ENCODE results near the gene RNU1-3. TPM values are rescaled to one million over a fixed set of nuclear protein-coding genes. Genes with fewer than 3 reads are reported as not detected.
A peak's percentile ranks its signal among the peaks of the same experiment; 100 is the strongest.
"Not testable (repeated sequence)": the region's sequence is repeated elsewhere in the genome, so short reads cannot be mapped to it uniquely, and the experiment has no call there.

RNU1-3 gene
- total RNA-seq, 3 donors from 2014 or later, result 2,195 to 6,222 (median 2,378) TPM

GRCh38 chr1:16665836-16666235 lies 912 bp downstream of the RNU1-3 start:
- H3K9me3 ChIP-seq; intact Hi-C loops (cut with DNase I, micrococcal nuclease); H3K36me3 ChIP-seq (ENCODE audit: low read depth); DNase-seq; ATAC-seq; H3K4me3 ChIP-seq; H3K4me1 ChIP-seq (ENCODE audit: low read depth): not testable (repeated sequence)

- H3K4me1 ChIP-seq (ENCODE audit: low read depth); intact Hi-C loops (cut with DNase I, micrococcal nuclease); H3K4me3 ChIP-seq; ATAC-seq; H3K36me3 ChIP-seq (ENCODE audit: low read depth); H3K9me3 ChIP-seq; DNase-seq: not testable (repeated sequence)
Measured at GRCh38 chr1:16658234-16658633, 8.5 kb downstream of the RNU1-3 start.

GRCh38 chr1:16656981-16657683 lies 9.6 kb downstream of the RNU1-3 start:
- DNase-seq (peak in 1 of 3 donors; percentile 21), ATAC-seq (peak; percentile 51)
- H3K4me1 ChIP-seq (ENCODE audit: low read depth); intact Hi-C loops (cut with DNase I, micrococcal nuclease); H3K9me3 ChIP-seq; H3K4me3 ChIP-seq; H3K36me3 ChIP-seq (ENCODE audit: low read depth): not testable (repeated sequence)

- H3K4me3 ChIP-seq; H3K9me3 ChIP-seq; intact Hi-C loops (cut with DNase I, micrococcal nuclease); H3K4me1 ChIP-seq (ENCODE audit: low read depth); H3K36me3 ChIP-seq (ENCODE audit: low read depth): not testable (repeated sequence)
- ATAC-seq, result peak; percentile 82
- DNase-seq, result peak in 1 of 3 donors; percentile 13
Measured at GRCh38 chr1:16656574-16656973, 10.2 kb downstream of the RNU1-3 start.

- DNase-seq, result peak in 1 of 3 donors; percentile 3
- H3K36me3 ChIP-seq (ENCODE audit: low read depth); H3K4me3 ChIP-seq; H3K4me1 ChIP-seq (ENCODE audit: low read depth); H3K9me3 ChIP-seq; ATAC-seq; intact Hi-C loops (cut with DNase I, micrococcal nuclease): not testable (repeated sequence)
Measured at GRCh38 chr1:16651560-16651959, 15.2 kb downstream of the RNU1-3 start.

DNA sequence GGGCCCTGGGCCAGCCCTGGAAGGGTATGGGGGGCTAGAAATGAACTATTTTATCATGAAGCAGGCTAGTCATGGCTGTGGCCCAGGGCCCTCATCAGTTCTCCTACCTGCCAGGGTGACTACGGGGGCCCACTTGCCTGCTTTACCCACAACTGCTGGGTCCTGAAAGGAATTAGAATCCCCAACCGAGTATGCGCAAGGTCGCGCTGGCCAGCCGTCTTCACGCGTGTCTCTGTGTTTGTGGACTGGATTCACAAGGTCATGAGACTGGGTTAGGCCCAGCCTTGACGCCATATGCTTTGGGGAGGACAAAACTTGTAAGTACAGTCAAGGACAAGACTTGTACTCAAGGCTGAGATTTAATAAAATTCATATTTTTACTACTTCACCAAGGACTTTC lies 16.8 kb downstream of the RNU1-3 start:
- H3K4me3 ChIP-seq; intact Hi-C loops (cut with DNase I, micrococcal nuclease); H3K4me1 ChIP-seq (ENCODE audit: low read depth); H3K9me3 ChIP-seq; ATAC-seq; H3K36me3 ChIP-seq (ENCODE audit: low read depth): not testable (repeated sequence)
- peak; percentile 2 to 55 (median 36) for DNase-seq

GRCh38 chr1:16649390-16649789 lies 17.4 kb downstream of the RNU1-3 start:
- H3K36me3 ChIP-seq (ENCODE audit: low read depth); ATAC-seq; H3K9me3 ChIP-seq; H3K4me1 ChIP-seq (ENCODE audit: low read depth); H3K4me3 ChIP-seq; intact Hi-C loops (cut with DNase I, micrococcal nuclease): not testable (repeated sequence)
- DNase-seq, result peak; percentile 15 to 45 (median 25)

DNA sequence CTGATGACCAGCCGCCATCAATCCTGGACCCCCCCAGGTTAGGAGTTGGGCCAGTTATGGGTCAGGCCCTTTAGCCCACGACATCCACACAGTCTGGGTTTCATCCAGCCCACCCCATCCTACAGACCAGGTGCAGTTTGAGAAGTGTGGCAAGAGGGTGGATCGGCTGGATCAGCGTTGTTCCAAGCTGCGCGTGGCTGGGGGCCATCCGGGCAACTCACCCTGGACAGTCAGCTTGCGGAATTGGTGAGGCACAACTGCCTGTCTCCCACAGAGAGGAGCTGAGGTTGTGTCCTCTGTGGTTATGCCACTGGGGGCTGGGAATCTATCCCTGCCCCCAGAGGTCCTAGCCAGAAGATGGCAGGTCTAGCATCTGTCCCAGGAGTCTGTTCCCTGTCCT lies 18.0 kb downstream of the RNU1-3 start:
- DNase-seq, result peak; percentile 4 to 47 (median 5)
- H3K9me3 ChIP-seq; H3K36me3 ChIP-seq (ENCODE audit: low read depth); H3K4me1 ChIP-seq (ENCODE audit: low read depth); H3K4me3 ChIP-seq; intact Hi-C loops (cut with DNase I, micrococcal nuclease); ATAC-seq: not testable (repeated sequence)

DNA sequence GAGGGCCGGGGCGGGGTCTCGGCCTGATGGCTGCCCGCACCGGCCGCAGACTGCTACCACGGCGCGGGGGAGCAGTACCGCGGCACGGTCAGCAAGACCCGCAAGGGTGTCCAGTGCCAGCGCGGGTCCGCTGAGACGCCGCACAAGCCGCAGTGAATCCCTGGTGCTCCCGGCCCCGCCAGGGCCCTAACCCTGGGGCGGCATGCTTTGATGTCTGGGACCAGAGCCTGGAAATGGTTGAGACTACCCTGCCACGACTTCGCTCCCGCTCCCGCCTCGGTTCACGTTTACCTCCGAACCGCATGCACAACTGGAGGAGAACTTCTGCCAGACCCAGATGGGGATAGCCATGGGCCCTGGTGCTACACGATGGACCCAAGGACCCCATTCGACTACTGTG lies 18.5 kb downstream of the RNU1-3 start:
- H3K9me3 ChIP-seq; intact Hi-C loops (cut with DNase I, micrococcal nuclease); ATAC-seq; H3K4me3 ChIP-seq; H3K36me3 ChIP-seq (ENCODE audit: low read depth): not testable (repeated sequence)
- peaks cover 12% of the 10 kb centered on the region for H3K4me1 ChIP-seq (ENCODE audit: low read depth)
- DNase-seq, result peak; percentile 5 to 48 (median 17)

- intact Hi-C loops (cut with DNase I, micrococcal nuclease); H3K36me3 ChIP-seq (ENCODE audit: low read depth); H3K9me3 ChIP-seq; H3K4me3 ChIP-seq: not testable (repeated sequence)
- peaks cover 20% of the 10 kb centered on the region for H3K4me1 ChIP-seq (ENCODE audit: low read depth)
- DNase-seq (peak; percentile 38 to 57 (median 50)), ATAC-seq (peak; percentile 40)
Measured at GRCh38 chr1:16647179-16648176, 19.3 kb downstream of the RNU1-3 start.

DNA sequence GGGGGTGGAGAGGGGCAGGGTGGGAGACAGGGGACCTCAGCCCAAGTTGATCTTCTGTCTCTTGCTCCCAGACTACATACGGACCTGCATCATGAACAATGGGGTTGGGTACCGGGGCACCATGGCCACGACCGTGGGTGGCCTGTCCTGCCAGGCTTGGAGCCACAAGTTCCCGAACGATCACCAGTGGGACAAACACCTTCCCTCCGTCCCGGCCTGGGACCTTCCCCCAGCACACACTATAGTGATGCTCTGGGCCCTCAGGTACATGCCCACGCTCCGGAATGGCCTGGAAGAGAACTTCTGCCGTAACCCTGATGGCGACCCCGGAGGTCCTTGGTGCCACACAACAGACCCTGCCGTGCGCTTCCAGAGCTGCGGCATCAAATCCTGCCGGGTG lies 20.0 kb downstream of the RNU1-3 start:
- DNase-seq, result peak in 2 of 3 donors; percentile 4 to 17
- H3K4me3 ChIP-seq; H3K36me3 ChIP-seq (ENCODE audit: low read depth); ATAC-seq; intact Hi-C loops (cut with DNase I, micrococcal nuclease); H3K9me3 ChIP-seq: not testable (repeated sequence)
- peaks cover 26% of the 10 kb centered on the region for H3K4me1 ChIP-seq (ENCODE audit: low read depth)

DNA sequence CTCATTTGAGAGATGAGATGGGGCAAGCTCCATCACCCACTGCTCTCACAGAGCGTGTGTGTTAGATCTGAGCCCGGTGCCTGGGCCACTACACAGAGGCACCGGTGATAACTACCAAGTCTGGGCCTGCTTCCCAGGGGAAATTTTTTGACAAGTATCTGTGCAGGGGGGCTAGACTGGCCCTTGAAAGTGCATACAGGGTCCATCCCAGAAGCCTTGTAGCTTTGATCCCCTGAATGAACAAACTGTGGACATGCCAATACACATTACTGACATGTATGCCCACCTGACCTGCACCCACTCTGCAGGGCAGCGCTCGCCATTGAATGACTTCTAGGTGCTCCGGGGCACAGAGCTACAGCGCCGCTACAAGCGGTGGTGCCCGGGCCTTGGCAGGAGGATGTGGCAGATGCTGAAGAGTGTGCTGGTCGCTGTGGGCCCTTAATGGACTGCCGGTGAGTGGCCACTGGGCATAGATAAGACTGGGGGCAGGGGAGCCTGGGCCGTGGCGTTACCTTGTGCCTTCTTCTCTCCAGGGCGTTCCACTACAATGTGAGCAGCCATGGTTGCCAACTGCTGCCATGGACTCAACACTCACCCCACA lies 20.6 kb downstream of the RNU1-3 start:
- H3K9me3 ChIP-seq; ATAC-seq; H3K36me3 ChIP-seq (ENCODE audit: low read depth); H3K4me3 ChIP-seq; intact Hi-C loops (cut with DNase I, micrococcal nuclease): not testable (repeated sequence)
- peaks cover 26% of the 10 kb centered on the region for H3K4me1 ChIP-seq (ENCODE audit: low read depth)
- DNase-seq, result peak; percentile 21 to 59 (median 37)

- intact Hi-C loops (cut with DNase I, micrococcal nuclease); H3K4me3 ChIP-seq; ATAC-seq; H3K9me3 ChIP-seq; H3K36me3 ChIP-seq (ENCODE audit: low read depth): not testable (repeated sequence)
- peak; percentile 44 to 72 (median 69) for DNase-seq
- H3K4me1 ChIP-seq (ENCODE audit: low read depth), result peaks cover 26% of the 10 kb centered on the region
Measured at GRCh38 chr1:16645271-16646060, 21.3 kb downstream of the RNU1-3 start.
